SK-N-SH (cell line): ENCODE results near the gene AP3D1. TPM values are rescaled to one million over a fixed set of nuclear protein-coding genes. Genes with fewer than 3 reads are reported as not detected.

Experiments
- CTCF ChIA-PET: fragments of 300-600, 350-600 bp; formaldehyde crosslinking; extraction: SDS; loops from one replicate; lab custom pipeline; 2021; lab: Yijun Ruan, JAX
- POLR2A ChIA-PET: fragments of 350-600 bp; sonication (Branson Sonifier 250); formaldehyde crosslinking; extraction: SDS; loops from one replicate; lab custom pipeline; 2020; ENCODE audit warnings: antibody characterized with exemption, inconsistent platforms; lab: Yijun Ruan, JAX
- DNase-seq: peaks from one replicate; pipeline ENCODE4 v3.0.0; 2012
- H2AFZ ChIP-seq: fragments of 200-600 bp; sonication (generic); 2 replicates; pipeline ENCODE4 v1.8.1; 2016; ENCODE audit warnings: antibody characterized with exemption, mild to moderate bottlenecking, low read depth
- H3F3A ChIP-seq: fragments of 200-600 bp; sonication (generic); replicated peaks from 2 replicates; pipeline ENCODE3; 2016; ENCODE audit warnings: antibody characterized with exemption, mild to moderate bottlenecking; ENCODE audit not compliant: insufficient read depth
- H3K27ac ChIP-seq, 2 experiments: fragments of 200-500 bp in 1 of 2; fragments of 200-600 bp in 1 of 2; sonication (Bioruptor generic) in 1 of 2; sonication (generic), shearing (Covaris generic) in 1 of 2; 2 replicates each; pipeline versions ENCODE4 v1.5.1 to v1.6.1; 2014 to 2016; ENCODE audit warnings: low read depth in 2 of 2, inconsistent platforms in 1 of 2, low read length in 1 of 2, mild to moderate bottlenecking in 1 of 2, mixed read lengths in 1 of 2
- H3K27me3 ChIP-seq: fragments of 200-600 bp; sonication (generic), shearing (Covaris generic); 2 replicates; pipeline ENCODE4 v1.6.1; 2016; ENCODE audit warnings: mixed run types; ENCODE audit not compliant: insufficient read depth
- H3K36me3 ChIP-seq, 2 experiments: fragments of 200-500 bp in 1 of 2; fragments of 200-600 bp in 1 of 2; sonication (Bioruptor generic) in 1 of 2; sonication (generic) in 1 of 2; replicated peaks in 1 of 2; 2 replicates each; pipeline versions ENCODE3 to v1.5.1; 2014 to 2016; ENCODE audit warnings: low read length in 1 of 2, mild to moderate bottlenecking in 1 of 2; ENCODE audit not compliant: insufficient read depth in 2 of 2, control insufficient read depth in 1 of 2
- H3K4me1 ChIP-seq, 2 experiments: fragments of 200-500 bp in 1 of 2; fragments of 200-600 bp in 1 of 2; sonication (Bioruptor generic) in 1 of 2; sonication (generic), shearing (Covaris generic) in 1 of 2; 2 replicates each; pipeline versions ENCODE4 v1.5.1 to v1.6.1; 2014 to 2016; ENCODE audit warnings: low read depth in 1 of 2, low read length in 1 of 2, mixed run types in 1 of 2; ENCODE audit not compliant: insufficient read depth in 2 of 2, control insufficient read depth in 1 of 2
- H3K4me2 ChIP-seq: fragments of 200-600 bp; sonication (generic), shearing (Covaris generic); 2 replicates; pipeline ENCODE4 v1.6.1; 2017; ENCODE audit warnings: mixed run types
- H3K4me3 ChIP-seq, 2 experiments: fragments of 200-500 bp in 1 of 2; fragments of 200-600 bp in 1 of 2; sonication (Bioruptor generic) in 1 of 2; sonication (generic), shearing (Covaris generic) in 1 of 2; 2 replicates each; pipeline versions ENCODE4 v1.5.1 to v1.8.1; 2014 to 2016; ENCODE audit warnings: low read depth in 2 of 2, inconsistent platforms in 1 of 2, low read length in 1 of 2, mild to moderate bottlenecking in 1 of 2, mixed read lengths in 1 of 2, moderate library complexity in 1 of 2
- H3K79me2 ChIP-seq: fragments of 200-600 bp; sonication (generic); 2 replicates; pipeline ENCODE4 v1.8.1; 2017; ENCODE audit warnings: mild to moderate bottlenecking; ENCODE audit not compliant: insufficient read depth
- H3K9ac ChIP-seq: fragments of 200-600 bp; sonication (generic); 2 replicates; pipeline ENCODE4 v1.6.1; 2017; ENCODE audit warnings: mixed run types
- H3K9me2 ChIP-seq: fragments of 200-600 bp; sonication (generic); 2 replicates; pipeline ENCODE4 v1.6.1; 2017; ENCODE audit warnings: mixed run types
- H3K9me3 ChIP-seq: fragments of 200-600 bp; sonication (generic); 2 replicates; pipeline ENCODE4 v1.6.1; 2017; ENCODE audit warnings: mixed run types, mild to moderate bottlenecking, moderate library complexity
- H4K20me1 ChIP-seq: fragments of 200-600 bp; sonication (generic); 2 replicates; pipeline ENCODE4 v1.6.1; 2017; ENCODE audit warnings: mild to moderate bottlenecking, mixed run types; ENCODE audit not compliant: insufficient read depth
- EP300 ChIP-seq, 2 experiments: IDR thresholded peaks; 2 replicates each; pipeline versions ENCODE4 v1.4.0 to v1.6.1; 2012; ENCODE audit warnings: borderline replicate concordance in 1 of 2, low read depth in 1 of 2, low read length in 1 of 2
- FOXJ3 ChIP-seq: sonication (generic); formaldehyde crosslinking; IDR thresholded peaks from 2 replicates; pipeline ENCODE4 v1.5.1; 2020; ENCODE audit warnings: mild to moderate bottlenecking, missing genetic modification reagents
- GABPA ChIP-seq: IDR thresholded peaks from 2 replicates; pipeline ENCODE4 v1.4.0; 2012; ENCODE audit warnings: low read depth, mild to moderate bottlenecking
- GATA2 ChIP-seq: sonication (generic); formaldehyde crosslinking; IDR thresholded peaks from 2 replicates; pipeline ENCODE4 v1.5.0; 2020; ENCODE audit warnings: mild to moderate bottlenecking, missing genetic modification reagents
- MEF2A ChIP-seq: IDR thresholded peaks from 2 replicates; pipeline ENCODE4 v1.4.0; 2012; ENCODE audit warnings: low read depth, borderline replicate concordance
- NRF1 ChIP-seq: IDR thresholded peaks from 2 replicates; pipeline ENCODE4 v1.6.1; 2012; ENCODE audit warnings: low read depth, mild to moderate bottlenecking, low read length
- RFX5 ChIP-seq: IDR thresholded peaks from 2 replicates; pipeline ENCODE4 v1.6.1; 2012; ENCODE audit warnings: mild to moderate bottlenecking, improper control_type of control experiment, low read length
- SIN3A ChIP-seq: IDR thresholded peaks from 2 replicates; pipeline ENCODE4 v1.6.1; 2012; ENCODE audit warnings: low read depth, mild to moderate bottlenecking, low read length, moderate library complexity, borderline replicate concordance
- TCF12 ChIP-seq: IDR thresholded peaks from 2 replicates; pipeline ENCODE4 v1.4.0; 2012
- TEAD4 ChIP-seq: IDR thresholded peaks from 2 replicates; pipeline ENCODE4 v1.4.0; 2012; ENCODE audit warnings: mild to moderate bottlenecking, borderline replicate concordance; ENCODE audit not compliant: insufficient read depth
- ZBTB33 ChIP-seq: IDR thresholded peaks from 2 replicates; pipeline ENCODE4 v1.4.0; 2012; ENCODE audit warnings: low read depth, borderline replicate concordance
- WGBS: methylation state at CpG from one replicate; pipeline ENCODE4 v1.1.6; 2017; ENCODE audit warnings: low lambda C conversion rate; 5-methylcytosine and 5-hydroxymethylcytosine counted together
- polyA plus RNA-seq, 3 experiments: library from polyadenylated mRNA; depleted of rRNA; stranded (reverse); fragments of >200 nt; gene quantifications; 2 replicates each; pipeline ENCODE4 v1.2.3, GENCODE V29; 2012
- TF ChIP-seq, protein P1 (sequence below): fragments of 150-350 bp; IDR thresholded peaks from 2 replicates; pipeline ENCODE4 v1.6.1; 2016; ENCODE audit warnings: mild to moderate bottlenecking, low read depth, low read length
- TF ChIP-seq, protein P2 (sequence below): IDR thresholded peaks from 2 replicates; pipeline ENCODE4 v1.4.0; 2012; ENCODE audit warnings: low read depth
- TF ChIP-seq, protein P3 (sequence below): fragments of 150-350 bp; IDR thresholded peaks from 2 replicates; pipeline ENCODE4 v1.6.1; 2017; ENCODE audit warnings: antibody characterized with exemption, low read length, low read depth, borderline replicate concordance

AP3D1 gene
- polyA plus RNA-seq, 1 of the 3 experiments (the other 2 are of a cell fraction) = 127 TPM

DNA sequence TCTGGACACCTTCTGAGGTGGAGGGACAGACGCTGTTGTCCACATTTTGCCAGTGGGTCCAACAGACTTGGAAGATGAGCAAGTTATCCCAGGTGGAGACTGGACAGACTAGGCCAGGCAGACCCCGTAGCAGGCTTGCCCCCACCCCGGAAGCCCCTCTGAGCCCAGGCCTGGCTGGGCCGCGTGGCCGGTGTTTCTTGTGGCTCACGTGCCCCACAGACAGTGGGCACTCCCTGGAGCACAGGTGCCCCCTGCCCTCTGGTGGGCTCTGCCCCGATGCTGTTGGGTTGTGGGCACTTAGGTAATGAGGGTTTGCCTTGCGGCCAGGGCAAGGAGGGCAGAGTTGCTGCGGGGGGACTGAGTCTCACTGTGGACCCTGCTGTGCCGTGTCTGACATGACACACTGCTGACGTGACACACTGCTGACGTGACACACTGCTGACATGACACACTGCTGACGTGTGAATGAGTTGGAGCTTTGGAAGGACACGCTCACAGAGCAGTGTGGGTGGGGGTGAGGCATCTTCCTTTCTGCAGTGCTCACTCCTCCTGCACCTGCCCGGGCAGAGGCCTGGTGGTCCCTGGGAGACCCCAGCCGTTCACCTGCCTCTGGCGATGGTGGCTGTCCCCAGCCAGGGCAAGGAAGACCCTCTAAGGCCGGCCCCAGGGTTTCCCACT, 37.5 kb upstream of the AP3D1 start:
- Histone ChIP-seq H3K79me2 (peaks cover 62% of the 10 kb centered on the region), H3K36me3 (peaks cover 4 to 35% of the 10 kb centered on the region in 2 experiments), H3K4me2 (no peak overlapping the region), H3K27ac (no peak overlapping the region), H3K9me2 (no peaks in the 10 kb centered on the region), H3K9ac (no peak overlapping the region), H2AFZ (no peak overlapping the region), H3K4me1 (no peaks in the 10 kb centered on the region), H3K9me3 (no peaks in the 10 kb centered on the region), H3K4me3 (no peak overlapping the region), H3K27me3 (no peaks in the 10 kb centered on the region), H3F3A (peaks cover 3% of the 10 kb centered on the region), H4K20me1 (peaks cover 46% of the 10 kb centered on the region)
- 97% methylated on average over 8 of the region's 19 CpGs for WGBS
- TF ChIP-seq NRF1 (no peak), EP300 (IDR thresholded peaks at IDR 0.05; ENCODE audit: borderline replicate concordance in 1 of 2, low read depth in 1 of 2, low read length in 1 of 2) (no peak), ZBTB33 (no peak), TCF12 (no peak), GATA2 (CRISPR knock-in tag) (no peak), GABPA (no peak), MEF2A (no peak), FOXJ3 (CRISPR knock-in tag) (no peak), TEAD4 (no peak), RFX5 (no peak), SIN3A (no peak)
- TF ChIP-seq, protein P1, sequence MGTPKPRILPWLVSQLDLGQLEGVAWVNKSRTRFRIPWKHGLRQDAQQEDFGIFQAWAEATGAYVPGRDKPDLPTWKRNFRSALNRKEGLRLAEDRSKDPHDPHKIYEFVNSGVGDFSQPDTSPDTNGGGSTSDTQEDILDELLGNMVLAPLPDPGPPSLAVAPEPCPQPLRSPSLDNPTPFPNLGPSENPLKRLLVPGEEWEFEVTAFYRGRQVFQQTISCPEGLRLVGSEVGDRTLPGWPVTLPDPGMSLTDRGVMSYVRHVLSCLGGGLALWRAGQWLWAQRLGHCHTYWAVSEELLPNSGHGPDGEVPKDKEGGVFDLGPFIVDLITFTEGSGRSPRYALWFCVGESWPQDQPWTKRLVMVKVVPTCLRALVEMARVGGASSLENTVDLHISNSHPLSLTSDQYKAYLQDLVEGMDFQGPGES = no peak
- TF ChIP-seq, protein P2, sequence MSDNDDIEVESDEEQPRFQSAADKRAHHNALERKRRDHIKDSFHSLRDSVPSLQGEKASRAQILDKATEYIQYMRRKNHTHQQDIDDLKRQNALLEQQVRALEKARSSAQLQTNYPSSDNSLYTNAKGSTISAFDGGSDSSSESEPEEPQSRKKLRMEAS = no peak
- TF ChIP-seq, protein P3, sequence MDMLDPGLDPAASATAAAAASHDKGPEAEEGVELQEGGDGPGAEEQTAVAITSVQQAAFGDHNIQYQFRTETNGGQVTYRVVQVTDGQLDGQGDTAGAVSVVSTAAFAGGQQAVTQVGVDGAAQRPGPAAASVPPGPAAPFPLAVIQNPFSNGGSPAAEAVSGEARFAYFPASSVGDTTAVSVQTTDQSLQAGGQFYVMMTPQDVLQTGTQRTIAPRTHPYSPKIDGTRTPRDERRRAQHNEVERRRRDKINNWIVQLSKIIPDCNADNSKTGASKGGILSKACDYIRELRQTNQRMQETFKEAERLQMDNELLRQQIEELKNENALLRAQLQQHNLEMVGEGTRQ = no peak
- ChIA-PET CTCF (no interaction called here), POLR2A (no interaction called here)
- DNase-seq = no peak
